HUDEP-2 (cell line): ENCODE data around the gene GATAD2A.
"Not testable (repeated sequence)": the region's sequence is repeated elsewhere in the genome, so short reads cannot be mapped to it uniquely, and the experiment has no call there.

Experiments used
- DNase-seq, 76 experiments: peaks; one replicate each; lab custom pipeline; 2025; ENCODE audit not compliant: unreplicated experiment in 76 of 76; lab: John Stamatoyannopoulos, UW

Gene GATAD2A

GRCh38 chr19:19404879-19405860, at the start of gene GATAD2A:
Gene GATAD2A (plus strand): TSS chr19:19405675. CDS start chr19:19465346, 59,671 bp downstream.
- peak in 75 of 76 experiments; percentile 74 to 99 (median 95) for DNase-seq

- DNase-seq, result no peak
Observed at GRCh38 chr19:19356500-19356899, 49.0 kb upstream of the GATAD2A start.

DNA sequence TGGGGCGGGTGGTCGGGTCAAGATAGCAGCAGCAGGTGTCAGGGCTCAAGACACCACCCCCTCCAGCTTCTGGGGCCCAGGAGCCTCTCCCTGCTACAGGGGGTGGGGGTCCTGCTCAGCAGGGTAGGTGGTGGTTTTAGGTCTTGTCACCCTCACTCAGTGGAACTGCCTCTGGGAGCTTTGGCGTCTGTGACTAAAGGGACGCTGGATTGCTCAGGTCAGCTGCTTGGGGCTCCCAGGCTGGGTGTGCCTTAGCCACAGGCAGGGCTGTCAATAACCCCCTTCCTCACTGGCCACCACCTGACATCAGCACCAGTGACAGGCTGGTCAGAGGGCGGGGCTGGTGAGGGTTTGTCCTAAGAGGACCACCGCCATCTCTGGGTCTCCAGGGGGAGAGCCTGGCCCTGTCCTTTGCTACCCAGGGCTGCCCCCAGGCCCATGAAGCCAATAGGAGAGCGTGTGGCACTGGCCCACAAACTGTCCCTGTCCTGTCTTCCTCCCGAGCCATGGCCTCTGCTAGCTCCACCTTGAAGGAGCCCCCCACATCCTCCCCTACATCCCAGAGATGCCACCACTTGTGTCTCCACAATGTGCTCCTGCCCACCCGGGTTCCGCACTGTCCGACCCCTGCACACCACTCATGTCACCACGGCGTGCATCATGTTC, 48.4 kb upstream of the GATAD2A start:
- no peak for DNase-seq

DNA sequence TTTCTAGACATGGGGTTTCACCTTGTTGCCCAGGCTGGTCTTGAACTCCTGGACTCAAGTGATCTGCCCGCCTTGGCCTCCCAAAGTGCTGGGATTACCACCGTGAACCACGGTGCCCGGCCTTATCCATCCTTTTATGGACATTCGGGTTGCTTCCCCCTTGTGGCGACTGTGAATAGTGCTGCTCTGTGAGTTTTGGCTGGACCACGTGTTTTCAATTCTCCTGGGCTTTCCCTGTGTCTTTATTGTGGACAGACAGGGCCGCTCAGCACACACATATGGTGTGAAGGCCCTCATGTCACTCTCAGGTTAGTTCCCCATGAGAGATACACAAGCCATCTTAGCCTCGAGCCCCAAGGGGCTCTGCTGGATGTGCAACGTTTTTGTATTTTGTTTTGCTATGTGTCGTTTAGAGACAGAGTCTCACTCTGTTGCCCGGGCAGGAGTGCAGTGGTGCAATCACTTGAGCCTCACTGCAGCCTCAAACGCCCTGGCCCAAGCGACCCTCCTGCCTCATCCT, 44.3 kb upstream of the GATAD2A start:
- peak in 71 of 76 experiments; percentile 29 to 89 (median 74) for DNase-seq

DNA sequence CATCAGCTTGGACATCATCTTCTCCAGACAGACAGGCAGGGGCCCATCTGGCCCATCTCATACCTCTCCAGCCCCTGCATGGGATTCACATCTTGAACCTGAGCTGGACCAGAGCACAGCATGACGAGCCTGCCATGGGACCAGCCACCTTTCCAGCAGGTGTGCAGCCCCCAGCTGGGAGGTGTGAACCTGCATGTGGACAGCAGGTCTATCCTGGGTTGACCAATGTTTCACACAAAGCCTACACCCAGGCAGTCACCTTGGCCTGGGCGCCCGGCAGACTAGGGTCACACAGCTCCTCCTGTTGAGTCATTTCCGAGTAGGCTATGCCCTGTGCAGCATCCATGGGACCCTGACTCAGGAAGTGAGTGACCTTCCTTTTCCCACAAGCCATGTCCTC, 43.4 kb upstream of the GATAD2A start:
- DNase-seq, result no peak

DNA sequence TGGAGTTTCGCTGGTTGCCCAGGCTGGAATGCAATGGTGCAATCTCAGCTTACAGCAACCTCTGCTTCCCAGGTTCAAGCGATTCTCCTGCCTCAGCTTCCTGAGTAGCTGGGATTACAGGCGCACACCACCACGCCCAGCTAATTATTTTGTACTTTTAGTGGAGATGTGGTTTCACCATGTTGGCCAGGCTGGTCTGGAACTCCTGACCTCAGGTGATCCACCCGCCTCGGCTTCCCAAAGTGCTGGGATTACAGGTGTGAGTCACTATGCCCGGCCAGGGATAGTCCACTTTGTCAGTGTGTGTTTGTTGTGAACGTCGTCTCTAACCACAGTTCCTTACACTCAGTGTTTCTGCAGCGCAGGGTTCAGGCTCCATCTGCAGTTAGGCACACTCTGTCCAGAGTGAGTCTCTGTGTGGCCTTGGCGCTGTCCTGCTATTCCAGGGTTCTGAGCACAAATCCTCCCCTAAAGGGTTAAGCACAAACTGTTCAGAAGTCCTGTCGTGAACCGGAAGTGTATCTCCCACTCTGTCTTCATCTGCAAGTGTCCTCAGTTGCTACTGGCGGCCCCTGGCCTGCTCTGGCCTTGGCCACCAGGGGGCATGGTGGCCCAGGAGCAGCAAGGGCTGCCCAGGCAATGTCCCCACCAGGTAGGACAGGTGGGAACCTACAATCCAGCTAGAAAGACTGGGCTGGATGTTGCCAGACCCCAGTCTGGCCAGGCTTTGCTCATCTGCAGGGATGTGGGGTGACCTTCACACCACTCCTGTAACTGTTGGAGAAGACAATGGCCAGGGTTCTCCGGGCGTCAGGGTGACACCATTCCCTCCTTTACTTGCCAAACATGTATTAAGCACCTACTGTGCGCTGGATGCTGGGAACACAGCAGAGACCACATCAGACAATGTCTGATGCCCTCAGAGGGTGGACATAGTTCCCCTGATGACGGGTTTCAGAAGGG, 38.8 kb upstream of the GATAD2A start:
- peak in 65 of 76 experiments; percentile 23 to 83 (median 56) for DNase-seq

DNA sequence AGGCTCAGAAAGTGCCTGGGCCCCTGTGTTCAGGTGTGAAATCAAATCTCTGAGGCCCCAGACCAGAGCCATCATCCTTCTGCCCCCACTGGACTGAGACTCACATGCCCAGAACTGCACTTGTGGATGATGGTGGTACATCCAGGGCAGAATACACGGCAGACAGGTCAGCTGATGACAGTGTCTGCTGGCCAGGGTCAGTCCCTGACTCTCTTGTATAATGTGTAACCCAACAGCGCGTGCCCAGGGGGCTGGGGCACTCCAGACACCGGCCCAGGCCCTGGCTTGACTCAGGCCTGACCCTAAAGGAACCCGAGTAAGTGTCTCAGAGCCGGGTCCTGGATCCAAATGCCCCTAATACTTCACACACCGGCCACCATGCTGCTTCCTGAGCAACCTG, 37.4 kb upstream of the GATAD2A start:
- no peak for DNase-seq

DNA sequence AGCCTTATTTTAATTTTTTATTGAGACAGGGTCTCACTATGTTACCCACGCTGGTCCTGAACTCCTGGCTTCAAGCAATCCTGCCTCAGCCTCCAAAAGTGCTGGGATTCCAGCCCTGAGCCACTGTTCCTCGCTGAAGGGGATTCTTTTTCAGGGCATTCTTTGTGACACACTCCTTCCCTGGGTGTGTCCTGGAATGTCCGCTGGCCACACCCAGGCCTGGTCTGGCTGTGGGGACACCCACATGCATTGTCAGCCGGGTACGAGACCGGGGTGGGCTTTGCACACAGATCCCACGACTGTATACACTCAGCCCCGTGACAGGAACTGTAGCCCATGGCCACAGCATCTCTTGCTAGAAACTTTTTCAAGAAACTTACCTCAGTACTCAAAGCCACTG, 34.4 kb upstream of the GATAD2A start:
- DNase-seq, result no peak

DNA sequence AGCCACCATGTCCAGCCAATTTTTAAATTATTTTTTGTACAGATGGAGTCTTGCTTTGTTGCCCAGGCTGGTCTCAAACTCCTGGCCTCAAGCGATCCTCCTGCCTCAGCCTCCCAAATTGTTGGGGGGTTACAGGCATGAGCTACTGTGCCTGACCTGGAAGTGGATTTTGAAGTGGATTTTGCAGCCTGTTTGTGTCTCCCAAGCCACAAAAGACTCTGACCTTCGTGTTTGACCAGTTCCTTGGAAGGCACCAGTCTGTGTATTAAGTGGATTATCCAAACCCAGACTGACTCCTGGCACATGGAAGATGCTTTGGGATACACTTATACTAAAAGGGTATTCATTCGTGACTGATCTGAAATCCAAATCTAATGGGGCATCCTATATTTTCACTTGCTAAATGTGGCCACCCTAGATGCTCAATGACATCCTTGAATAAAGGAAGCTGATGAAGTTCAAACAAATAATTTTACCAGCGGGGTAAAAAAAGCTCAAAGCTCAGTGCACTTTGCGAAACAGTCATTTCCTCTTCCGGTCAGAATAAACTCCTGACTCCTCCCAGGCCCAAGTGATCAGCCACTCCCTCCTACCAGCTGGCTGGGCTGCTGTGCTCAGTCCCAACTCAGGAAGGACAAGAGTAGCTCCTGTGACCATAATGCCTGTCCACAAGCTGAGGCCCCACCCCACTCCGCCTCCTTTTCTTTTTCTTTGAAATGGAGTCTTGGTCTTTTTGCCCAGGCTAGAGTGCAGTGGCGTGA, 32.6 kb upstream of the GATAD2A start:
- peak in 52 of 76 experiments; percentile 9 to 73 (median 42) for DNase-seq

GRCh38 chr19:19379527-19379926, 25.9 kb upstream of the GATAD2A start:
- DNase-seq, result no peak

- DNase-seq, result not testable (repeated sequence)
Observed at GRCh38 chr19:19380316-19380715, 25.2 kb upstream of the GATAD2A start.

DNA sequence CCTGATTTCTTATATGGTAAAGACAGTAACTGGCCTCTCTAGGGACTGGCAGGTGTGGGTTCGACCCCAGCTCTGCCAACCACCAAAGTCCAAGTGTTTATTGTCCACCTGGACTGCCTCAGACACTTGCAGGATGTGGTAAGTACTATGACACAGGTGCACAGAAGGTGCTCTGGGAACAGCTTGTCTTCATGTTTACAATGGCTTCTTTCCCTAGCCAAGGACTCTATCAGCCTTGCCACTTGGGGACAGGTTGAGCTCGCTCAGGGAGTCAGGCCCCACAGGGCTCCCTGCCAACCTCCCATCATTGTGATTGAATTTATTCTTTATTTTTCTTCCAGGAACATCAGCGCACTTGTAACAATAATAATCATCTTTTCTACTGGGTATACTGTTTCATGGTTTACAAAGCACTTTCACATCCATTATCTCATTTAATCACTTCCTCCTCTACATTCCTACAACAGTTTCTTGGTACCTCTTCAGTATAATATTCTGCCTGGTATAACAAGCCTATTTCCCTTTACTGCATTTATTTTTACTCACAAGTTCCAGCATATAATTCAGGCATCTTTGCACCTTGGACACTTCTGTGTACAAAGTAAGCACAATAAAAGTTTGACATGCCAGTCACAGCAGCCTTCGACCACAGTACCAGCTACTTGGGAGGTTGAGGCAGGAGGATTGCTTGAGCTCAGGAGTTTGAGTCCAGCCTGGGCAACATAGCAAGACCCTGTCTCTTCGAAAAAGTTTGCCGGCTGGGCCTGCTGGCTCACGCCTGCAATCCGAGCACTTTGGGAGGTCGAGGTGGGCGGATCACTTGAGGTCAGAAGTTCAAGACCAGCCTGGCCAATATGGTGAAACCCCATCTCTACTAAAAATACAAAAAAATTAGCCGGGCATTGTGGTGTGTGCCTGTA, 24.2 kb upstream of the GATAD2A start:
- DNase-seq, result no peak

DNA sequence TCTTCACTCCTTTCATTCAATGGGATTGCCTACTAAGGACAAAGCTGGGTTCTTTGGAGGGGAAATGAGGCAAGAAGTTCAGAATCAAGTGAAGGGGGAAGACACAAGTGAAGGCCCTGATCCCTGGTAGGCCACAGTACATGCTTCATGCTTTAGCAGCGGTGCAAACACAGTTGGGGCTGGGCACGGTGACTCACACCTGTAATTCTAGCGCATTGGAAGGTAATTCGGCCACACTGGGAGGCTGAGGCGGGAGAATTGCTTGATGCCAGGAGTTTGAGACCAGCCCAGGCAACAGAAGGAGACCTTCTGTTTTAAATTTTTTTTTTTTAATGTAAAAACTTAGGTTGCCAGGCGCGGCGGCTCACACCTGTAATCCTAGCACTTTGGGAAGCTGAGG, 23.4 kb upstream of the GATAD2A start:
- no peak for DNase-seq

DNA sequence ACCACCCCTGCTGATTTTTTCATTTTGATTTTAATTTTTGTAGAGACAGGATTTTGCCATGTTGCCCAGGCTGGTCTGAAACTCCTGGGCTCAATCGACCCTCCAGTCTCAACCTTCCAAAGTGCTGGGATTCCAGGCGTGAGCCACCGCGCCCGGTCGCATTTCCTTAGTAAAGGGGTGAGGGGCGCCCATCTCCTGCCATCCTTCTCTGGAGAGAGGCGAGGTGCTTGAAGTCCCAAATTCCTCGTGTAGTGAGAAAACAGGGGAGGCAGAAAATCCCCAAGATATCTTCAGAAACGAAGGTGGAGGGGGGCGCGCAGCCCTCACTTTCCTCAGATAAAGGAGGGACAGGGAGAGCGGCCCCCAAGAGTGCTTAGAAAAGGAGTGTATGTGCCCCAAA, 21.0 kb upstream of the GATAD2A start:
- DNase-seq, result no peak

DNA sequence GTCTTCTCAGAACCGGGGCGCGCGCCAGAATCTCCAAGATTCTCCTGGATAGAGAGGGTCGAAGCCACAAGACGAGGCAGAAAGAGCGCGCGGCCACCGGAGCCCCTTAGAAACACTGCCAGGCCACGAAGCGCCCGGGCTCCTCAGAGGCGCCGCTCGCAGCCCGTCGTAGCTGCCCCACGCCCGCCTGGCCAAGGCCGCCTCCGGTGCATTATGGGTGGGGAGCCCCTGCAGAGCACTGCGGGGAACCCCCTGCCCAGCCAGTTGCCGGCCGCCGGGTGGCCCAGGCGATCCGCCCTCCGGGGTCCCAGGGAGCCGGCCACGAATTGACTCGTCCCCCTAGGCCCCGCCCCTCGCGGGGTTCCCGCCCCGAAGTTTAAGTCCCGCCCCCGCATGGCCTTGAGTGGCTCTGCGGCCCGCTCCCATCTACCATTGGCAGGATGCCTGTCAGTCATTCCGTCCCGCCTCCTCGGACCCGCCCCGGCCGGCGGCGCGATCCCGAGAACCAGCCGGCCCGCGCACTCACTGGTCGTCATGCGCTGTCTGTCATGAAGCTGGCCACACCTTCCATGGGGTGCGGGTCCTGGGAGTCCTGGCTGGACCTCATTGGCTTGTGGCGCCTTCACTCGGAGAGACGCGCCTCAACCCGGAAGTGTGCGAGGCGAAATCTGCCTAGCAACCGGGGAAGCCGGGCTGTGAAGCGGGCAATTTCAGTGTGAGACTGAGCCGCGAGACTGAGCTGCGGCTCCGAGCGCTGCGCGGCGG, 20.2 kb upstream of the GATAD2A start:
- peak; percentile 97 to 100 (median 100) for DNase-seq

DNA sequence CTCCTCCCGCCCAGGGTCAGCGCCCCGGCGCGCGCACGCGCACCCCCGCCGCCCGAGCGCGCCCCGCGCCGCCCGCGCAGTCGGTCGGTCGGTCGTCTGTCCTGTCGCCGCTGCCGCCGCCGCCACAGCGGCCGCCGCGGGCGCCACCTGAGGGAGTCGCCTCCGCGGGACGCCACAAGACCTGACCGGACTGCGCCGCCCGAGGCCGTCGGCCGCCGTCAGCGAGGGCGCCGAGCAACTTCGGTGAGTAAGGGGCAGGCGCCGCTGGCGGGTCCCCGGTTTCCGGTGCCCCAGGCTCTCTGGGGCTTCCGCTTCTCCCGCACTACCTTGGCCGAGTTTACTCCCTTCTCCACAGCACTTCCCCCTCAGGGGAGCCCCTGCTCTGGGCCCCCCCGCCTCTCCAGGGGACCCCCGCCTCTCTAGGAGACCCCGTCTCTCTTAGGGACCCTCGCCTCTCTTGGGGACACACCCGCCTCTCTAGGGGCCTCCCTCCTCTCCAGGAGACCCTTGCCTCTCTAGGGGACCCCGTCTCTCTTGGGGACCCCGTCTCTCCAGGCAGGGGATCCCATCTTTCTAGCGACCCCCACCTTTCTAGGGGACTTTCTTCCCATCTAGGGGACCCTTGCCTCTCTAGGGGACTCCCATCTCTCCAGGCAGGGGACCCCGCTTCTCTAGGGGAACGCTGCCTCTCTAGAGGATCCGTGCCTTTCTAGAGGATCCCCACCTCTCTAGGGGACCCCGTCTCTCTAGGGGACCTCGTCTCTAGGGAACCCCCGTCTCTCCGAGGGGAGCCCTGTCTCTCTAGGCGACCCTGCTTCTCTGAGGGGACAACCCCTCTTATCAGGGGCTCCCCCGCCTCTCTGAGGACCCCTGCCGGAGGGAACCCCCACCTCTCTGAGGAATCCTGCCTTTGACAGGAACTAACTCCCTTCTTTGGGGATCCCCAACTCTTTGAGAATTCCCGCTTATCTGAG, 19.3 kb upstream of the GATAD2A start:
- peak in 2 of 76 experiments; percentile 56 to 60 for DNase-seq

GRCh38 chr19:19387108-19387507, 18.4 kb upstream of the GATAD2A start:
- DNase-seq, result no peak
